ENCODE measurements around the gene TEX9. TPM values are rescaled to one million over a fixed set of nuclear protein-coding genes. Genes with fewer than 3 reads are reported as not detected.
A peak's percentile ranks its signal among the peaks of the same experiment; 100 is the strongest.
"Not testable (repeated sequence)": the region's sequence is repeated elsewhere in the genome, so short reads cannot be mapped to it uniquely, and the experiment has no call there.

The TEX9 gene
- total RNA-seq, result 0.32 TPM
- long read RNA-seq, result 0 reads

GRCh38 chr15:56365075-56365711, at the start of gene TEX9:
Gene TEX9 (plus strand): TSS chr15:56365426. CDS start chr15:56365451, 25 bp downstream.
- ATAC-seq (ENCODE audit: poor library complexity) (peak; percentile 100), DNase-seq (peak; percentile 91)
- intact Hi-C loops (cut with DNase I), result no loop called here

DNA sequence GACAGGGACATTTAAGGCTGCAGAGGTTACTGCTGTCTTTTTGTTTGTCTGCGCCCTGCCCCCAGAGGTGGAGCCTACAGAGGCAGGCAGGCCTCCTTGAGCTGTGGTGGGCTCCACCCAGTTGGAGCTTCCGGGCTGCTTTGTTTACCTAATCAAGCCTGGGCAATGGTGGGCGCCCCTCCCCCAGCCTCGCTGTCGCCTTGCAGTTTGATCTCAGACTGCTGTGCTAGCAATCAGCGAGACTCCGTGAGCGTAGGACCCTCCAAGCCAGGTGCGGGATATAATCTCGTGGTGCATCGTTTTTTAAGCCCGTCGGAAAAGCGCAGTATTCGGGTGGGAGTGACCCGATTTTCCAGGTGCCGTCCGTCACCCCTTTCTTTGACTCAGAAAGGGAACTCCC, 48.7 kb upstream of the TEX9 start:
- intact Hi-C loops (cut with DNase I); DNase-seq: not testable (repeated sequence)

DNA sequence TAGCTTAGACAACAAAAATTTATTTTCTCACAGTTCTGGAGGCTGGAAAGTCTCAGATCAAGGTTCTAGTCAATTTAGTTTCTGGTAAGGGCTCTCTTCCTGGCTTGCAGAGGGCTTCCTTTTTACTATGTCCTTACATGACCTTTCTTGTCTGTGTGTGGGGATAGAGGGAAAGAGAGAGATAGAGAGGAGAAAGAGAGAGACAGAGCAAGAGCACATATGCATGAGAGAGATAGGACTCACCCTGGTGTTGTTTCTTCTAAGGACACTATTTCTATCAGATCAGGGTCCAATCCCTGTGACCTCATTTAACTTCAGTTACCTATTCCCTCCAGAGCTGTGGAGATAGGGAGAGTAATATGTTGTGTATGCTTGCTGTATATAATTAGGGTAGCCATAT, 44.9 kb upstream of the TEX9 start:
- intact Hi-C loops (cut with DNase I), result no loop called here
- no peak for ATAC-seq (ENCODE audit: poor library complexity)
- DNase-seq, result no peak

More for the DNA sequence above, 48.7 kb upstream of the TEX9 start:
- not testable (repeated sequence) for ATAC-seq (ENCODE audit: poor library complexity)

DNA sequence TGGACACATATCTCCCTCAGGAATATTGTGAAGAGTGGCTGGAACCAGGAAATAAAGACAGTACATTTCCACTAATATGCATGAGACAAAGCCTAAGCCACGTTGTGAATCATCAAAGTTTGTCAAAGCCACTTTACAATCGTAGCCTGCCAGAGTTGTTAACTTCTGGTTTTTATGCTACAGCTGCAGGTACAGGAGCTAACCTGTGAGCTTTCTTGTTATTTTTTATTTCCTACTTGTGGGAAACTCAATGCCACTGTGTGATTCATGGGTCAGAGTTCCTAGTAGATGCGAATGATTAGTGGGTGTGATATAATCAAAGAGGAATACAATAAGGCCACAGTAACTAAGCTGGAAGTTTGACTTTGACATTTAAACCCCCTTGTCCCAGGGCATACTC, 44.4 kb upstream of the TEX9 start:
- ATAC-seq (ENCODE audit: poor library complexity), result no peak
- intact Hi-C loops (cut with DNase I), result no loop called here
- DNase-seq, result no peak

DNA sequence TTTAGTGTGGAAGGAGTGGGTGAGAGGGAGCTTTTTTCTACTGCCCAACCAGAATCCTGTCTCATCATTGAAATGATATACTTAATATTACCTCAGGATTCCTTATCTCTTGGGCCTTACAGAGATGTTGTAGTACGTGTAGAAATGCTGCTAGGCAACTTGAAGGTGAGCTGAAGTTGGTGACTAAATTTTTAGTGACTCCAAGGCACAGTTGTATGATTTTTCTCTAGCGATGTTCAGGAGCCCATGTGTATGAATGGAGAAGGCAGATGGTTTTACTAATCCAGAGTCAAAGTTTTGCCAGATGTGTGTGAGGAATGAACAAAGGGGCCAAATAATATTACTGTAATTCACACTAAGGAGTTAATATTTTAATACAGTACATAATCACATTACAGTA, 42.8 kb upstream of the TEX9 start:
- intact Hi-C loops (cut with DNase I), result no loop called here
- DNase-seq, result no peak

DNA sequence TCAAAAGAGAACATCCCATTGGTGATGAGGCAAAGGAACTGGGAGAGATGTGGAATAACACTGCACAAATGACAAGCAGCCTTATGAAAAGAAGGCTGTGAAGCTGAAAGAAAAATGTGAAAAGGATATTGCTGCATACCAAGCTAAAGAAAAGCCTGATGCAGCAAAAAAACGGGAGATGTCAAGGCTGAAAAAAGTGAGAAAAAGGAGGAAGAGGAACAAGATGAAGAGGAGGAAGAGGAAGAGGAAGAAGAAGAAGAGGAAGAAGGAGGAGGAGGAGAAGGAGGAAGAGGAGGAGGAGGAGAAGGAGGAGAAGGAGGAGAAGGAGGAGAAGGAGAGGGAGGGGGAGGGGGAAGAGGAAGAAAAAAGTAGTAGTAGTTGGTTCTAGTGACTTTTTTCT, 41.8 kb upstream of the TEX9 start:
- ATAC-seq (ENCODE audit: poor library complexity), result no peak
- DNase-seq, result no peak
- intact Hi-C loops (cut with DNase I), result no loop called here

More for the DNA sequence above, 42.8 kb upstream of the TEX9 start:
- ATAC-seq (ENCODE audit: poor library complexity), result no peak

GRCh38 chr15:56325186-56325585, 40.0 kb upstream of the TEX9 start:
- ATAC-seq (ENCODE audit: poor library complexity) (no peak), DNase-seq (no peak)
- intact Hi-C loops (cut with DNase I), result no loop called here

DNA sequence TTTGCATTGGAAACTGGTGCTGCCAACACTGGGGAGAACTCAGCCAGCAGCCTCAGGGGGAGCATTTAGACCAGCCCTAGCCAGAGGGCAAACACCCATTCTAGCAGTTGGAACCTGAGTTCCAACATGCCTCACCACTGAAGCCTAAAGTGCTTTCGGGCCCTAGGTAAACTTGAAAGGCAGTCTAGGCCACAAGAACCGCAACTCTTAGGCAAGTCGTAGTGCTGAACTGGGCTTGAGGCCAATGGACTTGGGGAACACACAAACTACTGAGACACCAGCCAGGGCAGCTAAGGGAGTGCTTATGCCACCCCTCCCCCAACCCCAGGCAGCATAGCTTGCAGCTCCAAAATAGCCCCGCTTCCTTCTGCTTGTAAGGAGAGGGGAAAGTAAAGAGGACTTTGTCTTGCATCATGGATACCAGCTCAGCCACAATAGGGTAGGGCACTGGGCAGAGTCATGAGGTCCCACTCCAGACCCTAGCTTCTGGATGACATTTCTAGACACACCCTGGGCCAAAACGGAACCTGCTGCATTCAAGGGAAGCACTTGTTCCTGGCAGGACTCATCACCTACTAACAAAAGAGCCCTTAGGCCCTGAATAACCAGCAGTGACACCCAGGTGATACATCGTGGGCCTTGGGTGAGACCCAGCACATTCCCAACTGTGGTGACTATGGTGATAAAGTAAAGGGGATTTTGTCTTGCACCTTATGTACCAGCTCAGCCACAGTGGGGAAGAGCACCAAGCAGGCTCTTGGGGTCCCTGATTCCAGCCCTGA, 37.3 kb upstream of the TEX9 start:
- ATAC-seq (ENCODE audit: poor library complexity), result no peak
- no peak for DNase-seq
- intact Hi-C loops (cut with DNase I), result no loop called here

DNA sequence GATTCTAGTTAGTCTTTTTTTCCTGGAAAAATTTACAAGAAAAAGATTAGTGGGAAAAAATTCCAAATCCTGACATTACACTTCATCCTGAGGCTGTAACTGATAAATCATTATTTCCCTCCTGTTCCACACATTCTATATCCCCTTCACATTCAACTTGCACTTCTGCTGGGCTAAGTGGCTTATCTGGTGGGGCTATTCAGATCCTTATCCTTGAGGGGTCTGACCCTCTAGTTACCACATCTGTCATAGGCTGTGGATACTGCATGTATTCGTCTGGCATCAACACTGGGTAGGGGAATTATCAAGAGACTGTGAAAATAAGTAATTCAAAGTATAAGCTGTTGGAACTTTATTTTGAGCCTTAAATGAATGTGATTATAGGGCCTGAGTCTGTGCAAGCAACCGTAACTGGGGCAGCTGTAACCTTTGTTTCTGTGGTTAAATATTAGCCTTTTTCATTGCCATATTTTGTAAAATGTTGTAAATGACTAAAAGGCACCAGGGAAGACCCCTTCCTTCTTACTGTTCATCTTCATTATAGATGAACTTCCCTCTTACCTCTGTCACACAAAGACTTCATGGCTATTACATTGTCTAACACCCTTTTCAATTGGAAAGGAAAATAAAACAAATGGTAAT, 28.0 kb upstream of the TEX9 start:
- DNase-seq (no peak), ATAC-seq (ENCODE audit: poor library complexity) (no peak)
- intact Hi-C loops (cut with DNase I), result no loop called here

GRCh38 chr15:56339594-56339993, 25.6 kb upstream of the TEX9 start:
- no peak for ATAC-seq (ENCODE audit: poor library complexity)
- intact Hi-C loops (cut with DNase I), result no loop called here
- no peak for DNase-seq

DNA sequence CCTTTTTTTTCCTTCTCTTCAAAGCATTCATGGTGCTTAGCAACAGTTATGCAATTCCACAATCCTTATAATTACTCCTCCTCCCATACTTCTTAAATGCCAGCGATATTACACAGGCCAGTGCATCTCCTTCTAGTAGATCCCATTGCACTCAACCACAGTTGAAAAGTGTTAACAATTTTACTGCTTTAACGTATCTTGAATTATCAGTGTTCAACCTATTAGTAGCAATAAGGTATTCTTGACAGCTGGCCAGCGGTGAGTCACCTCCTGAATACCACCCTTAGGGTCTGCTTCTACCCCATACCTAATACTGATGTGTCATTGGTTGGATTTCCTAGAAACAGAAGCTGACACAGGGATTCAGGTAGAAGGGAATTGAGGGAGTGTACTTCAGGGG, 24.0 kb upstream of the TEX9 start:
- intact Hi-C loops (cut with DNase I), result no loop called here
- DNase-seq (no peak), ATAC-seq (ENCODE audit: poor library complexity) (no peak)

GRCh38 chr15:56342653-56343052, 22.6 kb upstream of the TEX9 start:
- DNase-seq (no peak), ATAC-seq (ENCODE audit: poor library complexity) (no peak)
- intact Hi-C loops (cut with DNase I), result no loop called here

DNA sequence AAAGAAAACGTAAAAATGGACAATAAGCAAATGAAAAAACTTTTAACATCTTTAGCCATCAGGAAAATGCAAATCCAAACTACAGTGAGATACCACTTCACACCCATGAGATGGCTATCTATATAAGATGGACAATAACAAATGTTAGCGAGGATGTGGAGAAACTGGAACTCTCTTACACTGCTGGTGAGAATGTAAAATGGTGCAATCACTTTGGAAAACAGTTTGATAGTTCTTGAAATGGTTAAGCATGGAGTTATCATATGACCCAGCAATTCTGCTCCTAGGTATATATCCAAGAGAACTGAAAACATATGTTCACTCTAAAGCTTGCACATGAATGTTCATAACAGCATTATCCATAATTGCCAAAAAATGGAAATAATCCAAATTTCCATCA, 21.3 kb upstream of the TEX9 start:
- intact Hi-C loops (cut with DNase I), result no loop called here
- no peak for DNase-seq
- no peak for ATAC-seq (ENCODE audit: poor library complexity)

- DNase-seq, result no peak
- intact Hi-C loops (cut with DNase I), result no loop called here
- no peak for ATAC-seq (ENCODE audit: poor library complexity)
Measured at GRCh38 chr15:56344336-56344735, 20.9 kb upstream of the TEX9 start.

GRCh38 chr15:56346414-56346813, 18.8 kb upstream of the TEX9 start:
- intact Hi-C loops (cut with DNase I), result no loop called here
- no peak for DNase-seq
- ATAC-seq (ENCODE audit: poor library complexity), result no peak

DNA sequence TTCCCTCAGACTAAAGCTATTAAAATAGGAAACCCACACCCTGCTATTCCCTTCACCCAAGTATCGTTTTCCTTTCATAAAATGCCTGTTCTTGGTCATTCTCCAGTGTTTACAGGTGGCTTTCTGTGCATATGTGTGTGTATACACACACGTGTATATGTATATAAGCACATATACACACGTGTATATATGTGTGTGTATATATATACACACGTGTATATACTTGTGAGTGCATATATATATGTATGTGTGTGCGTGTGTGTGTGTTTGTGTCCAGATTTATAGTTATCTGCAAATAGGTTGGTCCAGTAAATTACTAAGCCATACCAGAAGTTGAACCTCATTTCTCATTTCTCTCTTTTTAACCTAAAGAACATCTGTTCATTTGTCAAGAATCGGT, 15.7 kb upstream of the TEX9 start:
- ATAC-seq (ENCODE audit: poor library complexity) (no peak), DNase-seq (no peak)
- intact Hi-C loops (cut with DNase I), result no loop called here

DNA sequence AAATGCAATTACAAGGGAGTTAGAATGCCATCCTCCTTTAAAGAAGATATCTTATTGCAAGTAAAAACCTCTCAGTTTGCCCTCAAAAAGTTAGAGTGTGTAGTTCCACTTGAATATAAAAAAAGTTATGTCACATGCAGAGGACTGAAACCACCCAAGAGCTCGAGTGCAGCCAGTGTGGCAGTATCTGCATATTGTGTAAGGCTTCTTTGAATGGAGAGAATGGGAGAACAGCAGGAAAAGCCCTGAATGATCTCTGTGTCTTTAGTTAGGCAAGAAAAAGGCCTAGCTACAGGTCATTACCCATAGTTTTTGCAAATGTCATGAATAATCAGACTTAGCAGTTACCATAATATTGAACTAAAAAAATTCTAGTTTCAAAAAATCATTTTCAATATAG, 13.9 kb upstream of the TEX9 start:
- intact Hi-C loops (cut with DNase I), result no loop called here
- no peak for ATAC-seq (ENCODE audit: poor library complexity)
- no peak for DNase-seq

DNA sequence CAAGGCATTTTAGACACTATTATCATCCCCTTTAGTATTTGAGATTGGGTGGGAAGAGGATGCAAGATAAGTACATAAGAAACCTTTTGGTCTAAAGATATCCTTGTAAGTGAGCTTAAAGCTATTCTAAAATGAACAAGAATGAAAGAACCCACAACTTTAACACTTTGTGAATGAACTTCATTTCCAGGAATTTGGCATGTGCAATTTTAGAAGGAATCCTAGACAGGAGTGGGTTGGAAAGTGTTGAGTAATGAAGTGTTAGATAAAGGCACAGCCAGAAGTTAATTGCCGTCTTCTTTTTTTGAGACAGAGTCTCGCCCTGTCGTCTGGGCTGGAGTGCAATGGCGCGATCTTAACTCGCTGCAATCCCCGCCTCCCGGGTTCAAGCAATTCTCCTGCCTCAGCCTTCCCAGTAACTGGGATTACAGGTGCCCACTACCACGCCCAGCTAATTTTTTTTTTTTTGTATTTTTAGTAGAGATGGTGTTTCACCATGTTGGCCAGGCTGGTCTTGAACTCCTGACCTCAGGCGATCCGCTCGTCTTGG, 13.2 kb upstream of the TEX9 start:
- DNase-seq (no peak), ATAC-seq (ENCODE audit: poor library complexity) (no peak)
- intact Hi-C loops (cut with DNase I), result no loop called here

DNA sequence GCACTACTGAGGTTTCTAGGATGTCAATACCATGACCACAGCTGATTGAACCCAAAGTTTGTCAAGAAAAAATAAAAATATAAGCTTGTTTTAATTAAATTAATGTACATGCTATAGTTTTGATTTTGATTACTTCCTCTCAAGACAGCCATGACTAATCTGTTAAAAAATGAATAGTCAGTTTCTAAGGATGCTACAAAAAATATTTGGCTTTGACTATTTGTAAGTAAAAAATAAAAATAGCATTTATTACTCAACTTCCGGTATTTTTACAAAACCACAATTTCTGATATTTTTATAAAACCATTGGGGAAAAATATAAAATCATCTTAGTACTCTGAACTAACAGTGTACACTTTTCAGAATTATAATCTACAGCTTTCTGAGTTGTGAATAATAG, 12.1 kb upstream of the TEX9 start:
- intact Hi-C loops (cut with DNase I), result no loop called here
- DNase-seq (no peak), ATAC-seq (ENCODE audit: poor library complexity) (no peak)

DNA sequence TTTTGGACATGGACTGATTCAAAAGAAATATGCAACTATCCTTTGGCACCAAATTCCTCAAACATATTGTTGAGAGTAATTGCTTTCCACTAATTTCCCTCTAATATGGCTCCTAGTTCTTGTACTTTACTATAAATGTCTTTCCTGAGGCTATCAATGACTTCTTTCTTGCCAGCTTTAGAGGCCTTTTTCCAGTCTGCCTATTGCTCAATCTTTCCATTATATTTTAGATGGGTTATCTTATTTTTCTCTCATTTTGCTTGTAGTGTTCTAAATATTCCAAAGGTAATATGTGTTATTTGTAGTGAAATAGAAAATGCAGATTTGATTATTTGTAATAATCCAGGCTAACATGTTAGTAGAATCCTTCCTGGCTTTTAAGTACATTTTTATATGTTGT, 11.5 kb upstream of the TEX9 start:
- DNase-seq (no peak), ATAC-seq (ENCODE audit: poor library complexity) (no peak)
- intact Hi-C loops (cut with DNase I), result no loop called here

Data from Right ventricle myocardium superior (tissue), 1 donor.